GM18502 (cell line): ENCODE measurements around the gene COG8.

Experiments used
- ATAC-seq: cut with Tn5 transposase; IDR thresholded peaks from one replicate; pipeline ENCODE4 v1.9.1; 2021; ENCODE audit warnings: mild to moderate bottlenecking; ENCODE audit not compliant: unreplicated experiment, poor library complexity

Gene COG8

GRCh38 chr16:69320740-69321073 is 18.7 kb downstream of the COG8 start:
- no peak for ATAC-seq

- ATAC-seq, result no peak
These were observed 19.3 kb downstream of the COG8 start for GRCh38 chr16:69319826-69320739.

GRCh38 chr16:69319381-69319780 is 20.0 kb downstream of the COG8 start:
- no peak for ATAC-seq

- no peak for ATAC-seq
These were observed 20.5 kb downstream of the COG8 start for GRCh38 chr16:69318911-69319289.

DNA sequence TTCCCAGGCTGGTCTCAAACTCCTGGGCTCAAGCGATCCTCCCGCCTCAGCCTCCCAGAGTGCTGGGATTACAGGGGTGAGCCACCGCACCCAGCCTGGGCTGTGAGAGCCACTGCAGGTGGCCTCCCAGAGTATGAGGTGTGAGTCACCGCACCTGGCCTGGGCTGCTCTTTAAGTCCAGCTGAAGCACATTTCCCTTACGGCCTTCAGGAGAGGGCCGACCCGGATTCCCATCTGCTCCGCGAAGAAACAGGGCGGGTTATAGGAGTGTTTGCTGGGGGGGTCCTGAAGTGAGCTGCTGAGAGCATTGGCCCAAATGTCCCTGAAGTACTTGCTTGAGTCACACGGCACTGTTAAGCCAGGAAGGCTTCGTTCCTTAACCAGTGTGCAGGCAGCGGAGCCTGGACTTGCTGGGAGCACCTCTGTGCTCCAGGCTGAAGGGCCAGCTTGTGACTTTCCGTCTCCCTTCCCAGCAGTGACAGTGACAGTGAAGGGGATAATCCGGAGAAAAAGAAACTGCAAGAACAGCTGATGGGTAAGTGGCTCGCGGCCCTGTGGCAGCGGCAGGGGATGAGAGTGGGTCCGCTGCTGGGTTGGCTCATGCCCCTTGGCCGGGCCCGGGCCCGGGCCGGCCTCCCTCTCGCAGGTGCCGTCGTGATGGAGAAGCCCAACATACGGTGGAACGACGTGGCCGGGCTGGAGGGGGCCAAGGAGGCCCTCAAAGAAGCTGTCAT is 21.0 kb downstream of the COG8 start:
- ATAC-seq, result no peak

- ATAC-seq, result no peak
These were observed 22.7 kb downstream of the COG8 start for GRCh38 chr16:69316595-69317034.

DNA sequence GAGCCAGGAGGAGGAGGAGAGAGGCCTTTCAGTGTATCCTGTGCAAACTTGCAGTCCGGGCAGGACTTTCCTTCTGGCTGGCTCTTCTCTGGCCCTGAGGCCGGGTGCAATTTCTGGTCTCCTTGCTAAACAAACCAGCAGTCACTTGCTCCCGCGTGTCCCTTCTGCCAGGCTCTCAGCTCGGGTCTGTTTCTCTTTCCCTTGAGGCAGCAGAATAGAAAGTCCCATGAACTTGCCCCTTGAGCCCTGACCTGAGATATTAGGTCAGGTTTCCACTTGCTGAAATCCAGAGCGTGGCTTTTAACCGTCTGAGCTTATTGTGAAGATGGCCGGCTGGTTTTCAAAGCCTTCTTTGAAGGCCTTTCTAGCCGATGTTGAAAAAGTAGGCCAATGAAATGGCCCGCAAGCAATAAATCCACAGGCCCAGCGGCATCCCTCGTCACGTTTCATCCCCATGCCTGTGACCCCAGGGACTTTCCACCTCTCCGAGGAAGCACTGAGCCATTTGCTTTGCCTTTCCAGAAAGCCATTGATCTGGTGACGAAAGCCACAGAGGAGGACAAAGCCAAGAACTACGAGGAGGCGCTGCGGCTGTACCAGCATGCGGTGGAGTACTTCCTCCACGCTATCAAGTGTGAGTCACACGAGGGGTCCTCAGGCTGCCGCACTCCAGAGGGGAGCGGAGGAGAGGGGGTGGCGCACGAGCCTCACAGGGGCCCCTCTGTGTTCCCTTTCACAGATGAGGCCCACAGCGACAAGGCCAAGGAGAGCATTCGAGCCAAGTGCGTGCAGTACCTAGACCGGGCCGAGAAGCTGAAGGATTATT is 23.7 kb downstream of the COG8 start:
- no peak for ATAC-seq

- ATAC-seq, result no peak
These were observed 24.8 kb downstream of the COG8 start for GRCh38 chr16:69314534-69314933.

- no peak for ATAC-seq
These were observed 25.9 kb downstream of the COG8 start for GRCh38 chr16:69313469-69313868.

DNA sequence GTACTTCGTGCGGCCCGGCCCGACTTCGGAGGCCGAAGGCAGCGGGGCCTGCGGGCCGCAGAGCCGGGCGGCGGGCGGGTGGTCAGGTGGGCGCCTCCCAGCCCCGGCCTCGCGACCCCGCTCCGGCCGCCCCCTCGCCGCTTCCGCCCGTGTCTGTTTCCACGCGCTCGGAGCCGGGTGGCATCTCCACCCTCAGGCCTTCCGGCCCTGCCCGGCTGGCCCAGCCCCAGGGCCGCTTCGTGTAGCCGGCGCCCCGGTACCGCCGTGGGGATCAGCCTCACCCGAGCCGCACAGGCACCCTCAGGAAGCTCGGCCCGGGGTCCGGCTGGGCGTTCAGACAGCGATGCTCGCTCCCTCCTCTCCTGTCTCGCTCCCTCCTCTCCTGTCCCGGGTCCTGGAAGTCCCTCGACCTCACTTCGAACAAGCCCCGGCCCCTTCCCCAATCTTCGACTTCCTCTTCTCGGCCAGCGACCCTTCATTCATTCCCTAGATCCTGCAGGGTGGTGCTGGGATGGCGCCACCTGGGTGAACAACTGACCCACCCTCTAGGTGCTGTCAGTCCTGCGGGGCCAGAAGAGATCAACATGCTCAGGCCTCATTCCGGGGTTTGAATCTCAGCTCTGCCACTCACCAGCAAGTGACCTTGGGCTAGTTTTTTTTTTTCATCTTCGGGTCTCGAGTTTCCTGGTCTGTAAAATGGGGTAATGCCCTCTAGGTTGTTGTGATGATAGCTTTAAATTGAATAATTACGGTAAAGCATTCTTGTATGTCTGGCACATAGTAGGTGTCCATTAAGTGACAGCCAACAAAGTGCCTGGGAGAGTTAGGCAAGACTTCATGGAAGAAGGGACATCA is 27.6 kb downstream of the COG8 start:
- ATAC-seq, result peak; percentile 56

DNA sequence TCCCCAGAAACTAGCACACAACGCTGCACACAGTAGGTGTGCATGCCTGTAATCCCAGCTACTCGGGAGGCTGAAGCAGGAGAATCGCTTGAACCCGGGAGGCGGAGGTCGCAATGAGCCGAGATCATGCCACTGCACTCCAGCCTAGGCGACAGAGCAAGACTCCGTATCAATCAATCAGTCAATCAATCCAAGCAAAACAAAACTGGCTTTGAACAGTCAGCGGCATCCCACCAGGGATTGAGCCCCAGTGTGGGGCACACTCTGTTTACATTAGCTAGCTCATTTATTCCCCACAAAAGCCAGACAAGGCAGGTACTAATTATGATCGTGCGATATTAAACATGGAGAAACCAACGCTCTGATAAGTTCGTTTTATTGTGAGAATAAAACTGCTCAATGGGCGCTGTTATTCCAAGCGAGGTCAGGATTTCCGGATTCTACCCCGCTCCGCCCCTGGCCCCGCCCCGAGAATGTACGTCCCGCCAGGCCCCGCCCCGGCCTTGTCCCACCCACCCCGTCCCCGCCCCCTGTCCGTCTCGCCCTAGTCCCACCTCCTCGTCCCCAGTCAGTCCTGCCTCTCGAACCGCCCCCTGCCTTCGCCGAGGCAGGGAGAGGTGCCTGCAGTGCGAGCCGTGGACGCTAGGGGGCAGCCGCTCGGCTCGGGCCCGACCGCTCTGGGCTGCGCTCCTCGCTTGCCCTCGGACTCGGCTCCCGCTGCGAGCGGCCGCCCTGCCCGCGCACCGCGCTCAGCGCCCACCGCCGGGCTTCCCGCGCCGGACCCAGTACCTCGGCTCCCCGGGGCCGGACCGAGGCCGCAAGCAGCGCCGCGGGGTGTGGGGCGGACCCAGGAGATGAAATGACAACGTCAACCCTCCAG is 28.5 kb downstream of the COG8 start, which contains the start of gene VPS4A:
TSS of gene VPS4A (plus strand) at position 698 of the 880 bp plus-strand sequence. CDS start at position 860, 162 bp downstream.
- peak; percentile 94 for ATAC-seq

DNA sequence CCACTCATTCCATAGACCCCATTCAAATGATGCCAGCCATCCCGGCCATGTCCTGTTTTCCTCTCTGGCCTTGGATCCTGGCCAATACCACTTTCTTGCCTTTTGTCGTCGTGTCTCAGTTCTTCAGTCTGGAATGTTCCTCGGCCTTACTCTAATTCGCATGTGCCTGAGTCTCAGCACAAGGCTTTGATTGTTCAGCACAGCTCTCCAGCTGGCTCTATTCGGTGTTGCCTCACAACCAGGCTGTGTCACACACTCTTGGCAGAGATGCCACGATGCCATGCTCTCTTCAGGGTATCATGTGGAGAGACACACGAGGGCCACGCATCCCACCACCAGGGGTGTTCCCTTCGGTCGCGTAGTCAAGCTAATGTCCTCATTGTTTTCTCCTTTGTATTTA is 30.0 kb downstream of the COG8 start:
- no peak for ATAC-seq

DNA sequence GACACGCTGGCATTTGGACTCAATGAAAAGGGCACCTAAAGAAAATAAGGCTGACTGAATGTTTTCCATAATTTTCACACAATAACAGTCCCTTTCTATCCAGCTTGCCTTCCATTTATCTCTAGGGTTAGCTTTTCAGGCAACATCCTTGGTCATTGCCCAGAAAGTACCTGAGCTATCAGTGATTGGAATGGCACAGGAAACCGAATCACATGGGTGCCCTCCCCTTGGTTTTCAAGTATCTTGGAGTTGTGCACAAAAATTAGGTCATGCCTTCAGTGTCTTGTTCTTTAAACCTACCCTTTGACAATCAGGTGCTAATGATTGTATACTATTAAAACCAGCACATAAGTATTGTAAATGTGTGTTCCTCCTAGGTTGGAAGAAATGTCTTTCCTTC is 31.5 kb downstream of the COG8 start:
- ATAC-seq, result no peak

DNA sequence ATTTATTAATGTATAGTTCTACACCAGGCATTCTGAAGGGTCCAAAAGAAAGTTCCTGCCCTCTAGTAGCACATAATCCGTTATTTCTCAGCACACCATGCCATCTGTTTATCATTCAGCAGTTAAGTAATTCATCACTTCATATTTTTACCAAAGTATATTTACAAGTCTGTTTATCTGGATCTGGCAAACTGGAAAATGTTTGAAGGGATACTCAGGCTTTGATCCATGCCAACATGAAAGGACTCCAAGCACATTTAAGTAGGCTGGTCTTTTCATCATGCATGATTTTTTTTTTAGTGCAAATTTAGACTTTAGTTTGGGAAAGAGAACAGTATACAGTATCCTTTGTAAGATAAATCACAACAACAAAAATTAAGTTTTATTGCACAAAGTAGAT is 32.3 kb downstream of the COG8 start:
- no peak for ATAC-seq

DNA sequence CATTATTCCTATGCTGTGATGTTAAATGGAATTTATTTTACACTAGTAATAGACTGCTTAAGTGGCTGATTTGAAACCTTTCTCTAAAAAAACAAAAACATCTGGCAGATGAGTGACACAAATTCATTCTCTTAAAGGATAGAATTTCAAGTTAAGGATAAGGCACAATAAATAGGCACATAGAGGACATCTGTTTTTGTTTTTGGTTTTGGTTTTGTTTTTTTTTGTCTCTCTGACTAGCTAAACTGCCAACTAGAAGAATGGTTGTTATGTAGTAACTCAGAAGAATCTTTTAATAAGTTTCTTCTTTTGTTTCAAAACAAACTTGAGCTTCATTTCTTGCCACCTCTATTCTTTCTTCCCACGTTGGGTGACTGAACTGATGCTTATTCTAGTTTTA is 33.3 kb downstream of the COG8 start:
- no peak for ATAC-seq

DNA sequence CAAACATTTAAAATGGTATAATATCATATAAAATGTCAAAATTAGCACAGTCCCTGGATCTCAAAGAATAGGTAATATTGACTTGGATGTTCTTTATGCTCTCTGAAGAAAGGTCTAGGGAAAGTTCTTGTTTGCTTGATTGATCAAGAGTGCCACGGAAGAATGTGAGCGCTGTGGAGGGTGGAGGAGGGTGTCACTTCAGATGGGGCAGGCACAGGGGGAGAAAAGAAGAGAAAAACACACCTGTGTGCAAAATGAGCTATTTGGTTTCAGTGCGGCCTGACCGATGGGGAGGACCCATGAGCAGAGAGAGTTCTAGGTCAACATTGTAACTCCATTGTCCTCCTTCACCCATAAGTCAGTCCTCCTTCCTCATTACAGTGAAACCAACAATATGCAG is 37.1 kb downstream of the COG8 start:
- ATAC-seq, result no peak

- ATAC-seq, result no peak
These were observed 37.5 kb downstream of the COG8 start for GRCh38 chr16:69301861-69302260.

- no peak for ATAC-seq
These were observed 38.2 kb downstream of the COG8 start for GRCh38 chr16:69301187-69301586.

DNA sequence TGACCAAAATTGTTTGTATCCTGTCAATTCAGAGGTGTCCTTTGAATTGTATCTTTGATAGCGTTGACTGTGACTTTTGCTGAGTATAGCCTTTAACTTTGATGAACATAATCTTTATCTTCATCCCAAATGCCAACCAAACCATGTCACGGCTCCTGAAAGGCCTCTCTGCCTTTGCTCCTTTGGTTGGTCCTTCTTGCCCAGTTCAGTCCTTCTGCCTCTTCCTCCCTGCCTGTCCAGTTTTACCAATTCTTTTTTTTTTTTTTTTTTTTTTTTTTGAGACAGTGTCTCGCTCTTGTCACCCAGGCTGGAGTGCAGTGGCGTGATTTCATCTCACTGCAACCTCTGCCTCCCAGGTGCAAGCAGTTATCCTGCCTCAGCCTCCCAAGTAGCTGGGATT is 41.1 kb downstream of the COG8 start:
- ATAC-seq, result no peak
